OCI-LY1 (cell line): ENCODE results near the gene GP1BB.

Source experiments
- EZH2 ChIP-seq: fragments of 200-600 bp; sonication (generic), shearing (Covaris generic); IDR thresholded peaks from 2 replicates; pipeline ENCODE4 v1.8.0; 2017; ENCODE audit warnings: borderline replicate concordance, mixed run types, mild to moderate bottlenecking, antibody characterized with exemption, low read length, moderate library complexity, mixed read lengths
- TF ChIP-seq, protein P1 (sequence below): fragments of 200-600 bp; sonication (generic), shearing (Covaris generic); IDR thresholded peaks from 2 replicates; pipeline ENCODE4 v1.5.1; 2017; ENCODE audit warnings: mild to moderate bottlenecking, antibody characterized with exemption, low read length, moderate library complexity, mixed read lengths

DNA sequence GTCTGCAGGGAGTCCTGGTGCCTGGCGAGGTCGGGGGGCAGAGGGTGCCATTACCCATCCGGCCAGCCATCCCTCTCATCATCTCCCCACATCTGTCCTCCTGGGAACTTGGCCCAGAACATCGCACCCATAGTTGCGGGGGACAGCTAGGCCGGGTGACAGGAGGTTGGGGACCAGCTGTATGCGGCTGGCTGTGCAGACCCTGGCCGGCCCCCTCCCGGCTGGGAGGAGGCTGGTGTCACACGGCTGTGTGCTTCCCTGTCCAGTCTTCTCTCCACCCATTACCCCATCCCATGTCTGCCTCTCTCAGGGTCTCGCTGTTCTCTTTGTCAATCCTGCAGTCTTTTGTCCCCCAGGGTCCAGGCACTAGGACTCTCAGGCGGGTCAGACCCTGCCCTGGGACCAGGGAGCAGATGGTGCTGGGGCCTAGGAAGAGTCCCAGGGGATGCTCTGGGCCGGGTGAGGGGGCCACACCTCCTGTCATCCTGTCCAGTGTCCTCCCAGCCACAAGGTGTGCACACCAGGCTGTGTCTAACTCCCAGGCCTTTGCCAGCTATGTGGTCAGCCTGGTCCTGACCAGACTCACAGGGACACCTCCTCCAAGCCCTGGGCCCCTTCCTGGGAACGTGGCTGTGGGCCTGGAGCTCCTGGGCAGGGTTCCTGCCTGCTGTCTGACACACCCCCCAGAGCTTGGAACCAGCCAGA is 30.8 kb downstream of the GP1BB start:
- TF ChIP-seq, protein P1, sequence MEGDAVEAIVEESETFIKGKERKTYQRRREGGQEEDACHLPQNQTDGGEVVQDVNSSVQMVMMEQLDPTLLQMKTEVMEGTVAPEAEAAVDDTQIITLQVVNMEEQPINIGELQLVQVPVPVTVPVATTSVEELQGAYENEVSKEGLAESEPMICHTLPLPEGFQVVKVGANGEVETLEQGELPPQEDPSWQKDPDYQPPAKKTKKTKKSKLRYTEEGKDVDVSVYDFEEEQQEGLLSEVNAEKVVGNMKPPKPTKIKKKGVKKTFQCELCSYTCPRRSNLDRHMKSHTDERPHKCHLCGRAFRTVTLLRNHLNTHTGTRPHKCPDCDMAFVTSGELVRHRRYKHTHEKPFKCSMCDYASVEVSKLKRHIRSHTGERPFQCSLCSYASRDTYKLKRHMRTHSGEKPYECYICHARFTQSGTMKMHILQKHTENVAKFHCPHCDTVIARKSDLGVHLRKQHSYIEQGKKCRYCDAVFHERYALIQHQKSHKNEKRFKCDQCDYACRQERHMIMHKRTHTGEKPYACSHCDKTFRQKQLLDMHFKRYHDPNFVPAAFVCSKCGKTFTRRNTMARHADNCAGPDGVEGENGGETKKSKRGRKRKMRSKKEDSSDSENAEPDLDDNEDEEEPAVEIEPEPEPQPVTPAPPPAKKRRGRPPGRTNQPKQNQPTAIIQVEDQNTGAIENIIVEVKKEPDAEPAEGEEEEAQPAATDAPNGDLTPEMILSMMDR: no peak
- TF ChIP-seq EZH2: no peak
